Vagina (tissue), 2 donors: Measurements from ENCODE around the gene BTNL3.

Source experiments
- CTCF ChIP-seq, 3 experiments: fragments of 450-650 bp in 2 of 3; fragments of 200-600 bp in 1 of 3; sonication (generic) in 1 of 3; IDR thresholded peaks; one replicate each; pipeline ENCODE4 v1.5.1; 2017 to 2019; ENCODE audit warnings: antibody characterized with exemption in 3 of 3, mild to moderate bottlenecking in 2 of 3, moderate library complexity in 2 of 3
- POLR2AphosphoS5 ChIP-seq, 2 donors: sonication (generic); formaldehyde crosslinking; IDR thresholded peaks; one replicate each; pipeline ENCODE4 v1.9.0; 2017; ENCODE audit warnings: antibody characterized with exemption in 2 of 2, mild to moderate bottlenecking in 2 of 2, low read depth in 1 of 2; ENCODE audit not compliant: insufficient read depth in 1 of 2

GRCh38 chr5:181053488-181054121 lies 65.0 kb downstream of the BTNL3 start:
- TF ChIP-seq CTCF (IDR thresholded peaks at IDR 0.05), result no peak
- TF ChIP-seq POLR2AphosphoS5 (IDR thresholded peaks at IDR 0.05; ENCODE audit: insufficient read depth in 1 of 2, low read depth in 1 of 2), result no peak
